Measurements from ENCODE around the gene ZFYVE28.
"Not testable (repeated sequence)": the region's sequence is repeated elsewhere in the genome, so short reads cannot be mapped to it uniquely, and the experiment has no call there.

Gene ZFYVE28

GRCh38 chr4:2286904-2287593, 131.4 kb downstream of the ZFYVE28 start:
- no peak for DNase-seq (ENCODE audit: low read depth)

- DNase-seq (ENCODE audit: low read depth): no peak
These were observed 132.6 kb downstream of the ZFYVE28 start for GRCh38 chr4:2285613-2286381.

- DNase-seq (ENCODE audit: low read depth): no peak
These were observed 133.4 kb downstream of the ZFYVE28 start for GRCh38 chr4:2284934-2285612.

- DNase-seq (ENCODE audit: low read depth): no peak
These were observed 134.1 kb downstream of the ZFYVE28 start for GRCh38 chr4:2284161-2284933.

GRCh38 chr4:2283199-2283711, 135.2 kb downstream of the ZFYVE28 start:
- no peak for DNase-seq (ENCODE audit: low read depth)

GRCh38 chr4:2281575-2282343, 136.7 kb downstream of the ZFYVE28 start:
- peak; percentile 87 for DNase-seq (ENCODE audit: low read depth)

- DNase-seq (ENCODE audit: low read depth): no peak
These were observed 137.7 kb downstream of the ZFYVE28 start for GRCh38 chr4:2280531-2281300.

- no peak for DNase-seq (ENCODE audit: low read depth)
These were observed 140.5 kb downstream of the ZFYVE28 start for GRCh38 chr4:2277956-2278355.

- DNase-seq (ENCODE audit: low read depth): no peak
These were observed 141.7 kb downstream of the ZFYVE28 start for GRCh38 chr4:2276581-2277325.

GRCh38 chr4:2275546-2276251, 142.7 kb downstream of the ZFYVE28 start:
- no peak for DNase-seq (ENCODE audit: low read depth)

GRCh38 chr4:2275044-2275397, 143.4 kb downstream of the ZFYVE28 start:
- DNase-seq (ENCODE audit: low read depth): not testable (repeated sequence)

GRCh38 chr4:2274320-2275043, 144.0 kb downstream of the ZFYVE28 start:
- no peak for DNase-seq (ENCODE audit: low read depth)

- DNase-seq (ENCODE audit: low read depth): no peak
These were observed 144.7 kb downstream of the ZFYVE28 start for GRCh38 chr4:2273657-2274319.

- DNase-seq (ENCODE audit: low read depth): no peak
These were observed 145.2 kb downstream of the ZFYVE28 start for GRCh38 chr4:2273221-2273620.

- DNase-seq (ENCODE audit: low read depth): no peak
These were observed 145.7 kb downstream of the ZFYVE28 start for GRCh38 chr4:2272828-2273120.

- DNase-seq (ENCODE audit: low read depth): no peak
These were observed 146.2 kb downstream of the ZFYVE28 start for GRCh38 chr4:2272026-2272827.

Data from T-helper 22 cell (primary cell).